ENCODE measurements around the gene SERPINB5. TPM values are rescaled to one million over a fixed set of nuclear protein-coding genes. Genes with fewer than 3 reads are reported as not detected.

Gene SERPINB5
- total and polyA plus RNA-seq, 8 donors = 0.72 to 27.1 (median 3.9) TPM; not detected in 5

GRCh38 chr18:63487676-63488075 is 10.9 kb downstream of the SERPINB5 start:
- intact Hi-C loops (cut with DNase I; ENCODE audit: low total_unique reads) = no loop called here
- H3K36me3 ChIP-seq = no peaks in the 10 kb centered on the region
- TF ChIP-seq EP300 (IDR thresholded peaks at IDR 0.05) = no peak
- no peak for TF ChIP-seq CTCF (IDR thresholded peaks at IDR 0.05)
- TF ChIP-seq POLR2A (IDR thresholded peaks at IDR 0.05) = no peak
- peaks cover 0 to 5% (median 0%) of the 10 kb centered on the region in 4 donors for H3K4me1 ChIP-seq
- no peaks in the 10 kb centered on the region for H3K9me3 ChIP-seq
- H3K27me3 ChIP-seq = no peaks in the 10 kb centered on the region
- no peak overlapping the region for H3K4me3 ChIP-seq
- WGBS, 5 donors = 61 to 83% (median 76%) methylated on average over 2 of the region's 2 CpGs
- no peak overlapping the region for H3K27ac ChIP-seq
- DNase-seq = no peak

GRCh38 chr18:63488160-63488559 is 11.4 kb downstream of the SERPINB5 start:
- intact Hi-C loops (cut with DNase I; ENCODE audit: low total_unique reads) = no loop called here
- no peak overlapping the region for H3K27ac ChIP-seq
- H3K36me3 ChIP-seq = no peaks in the 10 kb centered on the region
- H3K4me3 ChIP-seq = no peak overlapping the region
- H3K4me1 ChIP-seq = peaks cover 0 to 5% (median 0%) of the 10 kb centered on the region in 4 donors
- no peaks in the 10 kb centered on the region for H3K9me3 ChIP-seq
- DNase-seq = no peak
- no peaks in the 10 kb centered on the region for H3K27me3 ChIP-seq
- TF ChIP-seq CTCF (IDR thresholded peaks at IDR 0.05) = no peak
- no peak for TF ChIP-seq POLR2AphosphoS5 (IDR thresholded peaks at IDR 0.05)
- no peak for TF ChIP-seq EP300 (IDR thresholded peaks at IDR 0.05)
- TF ChIP-seq POLR2A (IDR thresholded peaks at IDR 0.05) = no peak
- WGBS, 5 donors = 17 to 83% (median 46%) methylated on average over 2 of the region's 2 CpGs

- Histone ChIP-seq H3K36me3 (no peaks in the 10 kb centered on the region), H3K4me1 (peaks cover 0 to 5% (median 0%) of the 10 kb centered on the region in 4 donors), H3K27me3 (no peaks in the 10 kb centered on the region), H3K27ac (no peak overlapping the region), H3K4me3 (no peak overlapping the region), H3K9me3 (no peaks in the 10 kb centered on the region)
- no peak for DNase-seq
- TF ChIP-seq POLR2AphosphoS5 (IDR thresholded peaks at IDR 0.05) (no peak), POLR2A (IDR thresholded peaks at IDR 0.05) (no peak), EP300 (IDR thresholded peaks at IDR 0.05) (no peak), CTCF (IDR thresholded peaks at IDR 0.05) (no peak)
- WGBS, 5 donors = 65 to 77% (median 75%) methylated on average over 3 of the region's 3 CpGs
- intact Hi-C loops (cut with DNase I; ENCODE audit: low total_unique reads) = no loop called here
Measured at GRCh38 chr18:63492851-63493250, 16.1 kb downstream of the SERPINB5 start.

GRCh38 chr18:63495675-63496074 is 18.9 kb downstream of the SERPINB5 start:
- TF ChIP-seq CTCF (IDR thresholded peaks at IDR 0.05) = no peak
- no peak for TF ChIP-seq EP300 (IDR thresholded peaks at IDR 0.05)
- TF ChIP-seq POLR2A (IDR thresholded peaks at IDR 0.05) = no peak
- no peak for TF ChIP-seq POLR2AphosphoS5 (IDR thresholded peaks at IDR 0.05)
- no peak overlapping the region for H3K4me3 ChIP-seq
- intact Hi-C loops (cut with DNase I; ENCODE audit: low total_unique reads) = no loop called here
- 82 to 93% (median 90%) methylated on average over 2 of the region's 2 CpGs for WGBS, 5 donors
- no peak overlapping the region for H3K27ac ChIP-seq
- H3K36me3 ChIP-seq = no peaks in the 10 kb centered on the region
- no peaks in the 10 kb centered on the region for H3K27me3 ChIP-seq
- no peaks in the 10 kb centered on the region for H3K9me3 ChIP-seq
- no peaks in the 10 kb centered on the region for H3K4me1 ChIP-seq
- DNase-seq = no peak
